PFSK-1 (cell line): ENCODE results near the gene ATRIP.

ENCODE experiments used
- FOXP2 ChIP-seq: optimal IDR thresholded peaks from 2 replicates; pipeline ENCODE3; 2011; ENCODE audit warnings: borderline replicate concordance, control low read depth, inconsistent platforms; ENCODE audit not compliant: insufficient read depth; ENCODE audit errors: extremely low read length, extremely low read depth
- POLR2AphosphoS5 ChIP-seq: IDR thresholded peaks from 2 replicates; pipeline ENCODE4 v1.6.1; 2012; ENCODE audit warnings: low read depth, mild to moderate bottlenecking, control low read depth, low read length, moderate library complexity
- SIN3A ChIP-seq: IDR thresholded peaks from 2 replicates; pipeline ENCODE4 v1.6.1; 2012; ENCODE audit warnings: mild to moderate bottlenecking, low read length, moderate library complexity, borderline replicate concordance; ENCODE audit not compliant: insufficient read depth
- TAF1 ChIP-seq: IDR thresholded peaks from 2 replicates; pipeline ENCODE4 v1.6.1; 2012; ENCODE audit warnings: low read length, control low read depth, borderline replicate concordance; ENCODE audit not compliant: insufficient read depth
- TF ChIP-seq, protein P1 (sequence below), 2 experiments: IDR thresholded peaks; 2 replicates each; pipeline versions ENCODE4 v1.6.1 to v1.8.0; 2011 to 2012; ENCODE audit warnings: low read depth in 2 of 2, low read length in 2 of 2, control low read depth in 1 of 2, inconsistent platforms in 1 of 2, mild to moderate bottlenecking in 1 of 2, moderate library complexity in 1 of 2; ENCODE audit not compliant: insufficient read depth in 1 of 2

ATRIP gene

DNA sequence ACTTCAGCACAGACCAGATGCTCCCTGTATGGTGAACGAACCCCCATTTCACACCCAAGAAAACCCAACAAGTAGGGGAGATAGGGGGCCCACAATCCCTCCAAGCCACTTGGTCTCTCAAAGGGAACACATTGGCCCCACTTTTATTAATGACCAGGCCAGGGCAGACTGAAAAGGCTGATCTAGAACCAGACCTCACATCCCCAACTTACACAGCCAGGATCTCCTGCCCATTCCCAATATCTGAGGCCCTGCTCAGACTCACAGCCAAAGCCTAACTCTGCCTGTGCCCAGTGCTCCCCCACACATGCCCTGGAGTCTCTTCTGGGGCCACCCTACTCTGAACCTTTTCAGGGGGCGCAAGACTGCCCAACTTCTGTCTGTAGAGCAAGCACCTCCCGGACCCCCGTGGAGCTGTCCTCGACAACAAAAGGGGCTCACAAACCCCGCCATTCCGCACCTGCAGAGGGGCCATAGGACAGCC lies 18.4 kb upstream of the ATRIP start:
- no peak for TF ChIP-seq SIN3A
- TF ChIP-seq, protein P1, sequence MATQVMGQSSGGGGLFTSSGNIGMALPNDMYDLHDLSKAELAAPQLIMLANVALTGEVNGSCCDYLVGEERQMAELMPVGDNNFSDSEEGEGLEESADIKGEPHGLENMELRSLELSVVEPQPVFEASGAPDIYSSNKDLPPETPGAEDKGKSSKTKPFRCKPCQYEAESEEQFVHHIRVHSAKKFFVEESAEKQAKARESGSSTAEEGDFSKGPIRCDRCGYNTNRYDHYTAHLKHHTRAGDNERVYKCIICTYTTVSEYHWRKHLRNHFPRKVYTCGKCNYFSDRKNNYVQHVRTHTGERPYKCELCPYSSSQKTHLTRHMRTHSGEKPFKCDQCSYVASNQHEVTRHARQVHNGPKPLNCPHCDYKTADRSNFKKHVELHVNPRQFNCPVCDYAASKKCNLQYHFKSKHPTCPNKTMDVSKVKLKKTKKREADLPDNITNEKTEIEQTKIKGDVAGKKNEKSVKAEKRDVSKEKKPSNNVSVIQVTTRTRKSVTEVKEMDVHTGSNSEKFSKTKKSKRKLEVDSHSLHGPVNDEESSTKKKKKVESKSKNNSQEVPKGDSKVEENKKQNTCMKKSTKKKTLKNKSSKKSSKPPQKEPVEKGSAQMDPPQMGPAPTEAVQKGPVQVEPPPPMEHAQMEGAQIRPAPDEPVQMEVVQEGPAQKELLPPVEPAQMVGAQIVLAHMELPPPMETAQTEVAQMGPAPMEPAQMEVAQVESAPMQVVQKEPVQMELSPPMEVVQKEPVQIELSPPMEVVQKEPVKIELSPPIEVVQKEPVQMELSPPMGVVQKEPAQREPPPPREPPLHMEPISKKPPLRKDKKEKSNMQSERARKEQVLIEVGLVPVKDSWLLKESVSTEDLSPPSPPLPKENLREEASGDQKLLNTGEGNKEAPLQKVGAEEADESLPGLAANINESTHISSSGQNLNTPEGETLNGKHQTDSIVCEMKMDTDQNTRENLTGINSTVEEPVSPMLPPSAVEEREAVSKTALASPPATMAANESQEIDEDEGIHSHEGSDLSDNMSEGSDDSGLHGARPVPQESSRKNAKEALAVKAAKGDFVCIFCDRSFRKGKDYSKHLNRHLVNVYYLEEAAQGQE (IDR thresholded peaks at IDR 0.05; ENCODE audit: insufficient read depth in 1 of 2, low read depth in 2 of 2, low read length in 2 of 2): no peak

DNA sequence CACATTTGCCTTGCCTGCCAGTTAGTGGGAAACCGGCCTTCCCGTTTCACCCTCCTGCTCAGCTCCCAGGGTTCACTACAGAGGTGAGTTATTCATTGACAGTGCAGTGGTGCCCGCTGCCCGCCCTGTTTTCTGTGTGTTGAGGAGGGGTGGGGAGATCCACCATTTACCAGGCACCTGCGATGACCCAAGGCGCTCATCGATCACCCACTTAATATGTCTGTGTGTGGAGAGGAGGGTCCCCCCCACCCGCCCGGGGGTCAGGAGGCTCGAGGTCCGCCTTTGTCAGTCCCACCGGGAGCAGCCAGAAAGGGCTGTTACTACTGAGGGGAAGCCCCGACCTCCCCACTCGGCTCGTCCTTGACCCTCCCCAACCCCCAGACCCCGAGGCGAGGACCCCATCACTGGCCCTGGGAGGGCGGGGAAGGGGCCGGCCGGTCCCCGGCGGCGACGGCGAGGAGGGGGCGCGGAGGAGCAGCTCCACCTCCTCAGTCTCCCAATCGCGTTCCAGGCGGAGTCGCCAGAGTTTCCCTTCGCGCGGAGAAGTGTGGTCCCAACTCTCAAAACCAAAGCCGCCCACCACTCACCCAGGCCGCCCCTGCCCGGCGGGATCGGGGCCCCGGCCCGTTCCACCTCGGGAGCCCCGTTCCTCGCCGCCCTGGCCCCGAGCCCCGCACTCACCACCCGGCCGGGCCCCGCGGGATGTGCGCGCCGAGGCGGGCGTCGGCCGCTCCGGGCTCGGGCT lies 17.8 kb upstream of the ATRIP start:
- no peak for TF ChIP-seq POLR2AphosphoS5

DNA sequence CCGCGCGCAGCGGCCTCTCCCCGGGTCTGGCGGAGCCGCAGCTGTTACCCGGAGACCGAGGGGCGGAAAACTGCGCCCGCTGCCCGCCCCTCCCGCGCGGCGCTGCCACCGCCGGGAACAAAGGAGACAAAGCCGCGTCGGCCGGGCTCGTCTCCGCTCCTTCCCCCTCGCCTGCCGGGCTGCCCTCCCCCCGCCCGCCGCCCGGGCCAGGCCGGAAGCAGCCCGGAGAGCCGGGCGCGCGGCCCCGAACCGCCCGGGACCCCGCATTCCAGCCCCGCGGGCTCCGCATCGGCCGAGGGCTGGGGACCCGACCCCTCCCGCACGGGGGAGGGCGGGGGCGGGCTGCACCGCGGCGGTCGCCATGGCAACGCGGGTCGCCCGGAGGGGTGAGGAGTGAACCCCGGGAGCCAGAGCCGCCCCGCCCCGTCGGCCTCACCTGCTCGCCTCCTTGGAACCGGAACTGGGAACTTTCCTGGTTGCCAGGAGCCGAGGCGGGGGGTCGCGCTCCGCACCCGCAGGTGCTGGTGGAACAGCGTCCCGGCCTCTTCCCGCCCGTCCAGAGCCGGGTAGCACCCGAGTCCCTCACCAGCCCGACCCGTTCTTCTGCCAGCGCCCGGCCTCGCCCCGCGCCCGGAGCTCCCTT lies 17.1 kb upstream of the ATRIP start:
- TF ChIP-seq FOXP2: no peak

DNA sequence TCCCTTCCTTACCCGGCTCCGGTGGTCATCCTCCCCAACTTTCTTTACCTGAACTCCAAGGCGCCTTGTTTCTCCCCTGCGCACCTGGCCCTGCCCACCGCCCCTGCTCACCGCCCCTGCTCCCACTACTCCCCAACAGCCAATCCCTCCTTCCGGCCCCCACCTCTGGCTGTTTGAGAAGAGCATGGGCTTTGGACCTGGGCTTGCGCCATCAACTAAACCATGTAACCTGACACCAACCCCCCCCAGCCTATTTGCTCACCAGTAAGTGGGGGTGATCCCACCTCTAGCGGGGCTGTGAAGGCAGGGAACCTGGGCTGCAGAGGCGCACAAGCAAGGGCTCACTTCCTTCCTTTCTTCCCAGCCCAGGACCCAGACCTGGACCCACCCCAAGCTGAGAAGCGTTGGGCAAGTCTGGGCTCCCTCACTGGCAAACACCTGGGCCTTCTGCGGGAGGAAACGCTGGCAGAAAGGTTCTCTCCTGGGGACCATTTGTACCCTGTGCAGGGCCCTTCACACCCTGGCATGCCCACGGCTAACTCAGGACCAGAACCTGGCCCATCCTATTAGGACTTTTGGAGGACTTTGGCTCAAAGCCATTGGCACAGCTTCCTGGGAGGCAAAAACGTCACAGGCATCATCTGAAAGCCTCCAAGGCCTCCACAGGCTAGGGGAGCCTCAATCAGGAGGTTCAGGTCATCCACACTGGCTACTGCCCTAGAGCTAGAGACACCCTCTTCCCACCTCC lies 16.4 kb upstream of the ATRIP start, which contains the start of gene PLXNB1:
Gene PLXNB1 (minus strand): TSS at position 127 of the 748 bp plus-strand sequence. CDS start 5,475 bp downstream, outside the sequence.
- TF ChIP-seq, protein P1 (IDR thresholded peaks at IDR 0.05; ENCODE audit: insufficient read depth in 1 of 2, low read depth in 2 of 2, low read length in 2 of 2): no peak
- no peak for TF ChIP-seq POLR2AphosphoS5
- no peak for TF ChIP-seq SIN3A
- TF ChIP-seq FOXP2: no peak
- TF ChIP-seq TAF1: no peak

DNA sequence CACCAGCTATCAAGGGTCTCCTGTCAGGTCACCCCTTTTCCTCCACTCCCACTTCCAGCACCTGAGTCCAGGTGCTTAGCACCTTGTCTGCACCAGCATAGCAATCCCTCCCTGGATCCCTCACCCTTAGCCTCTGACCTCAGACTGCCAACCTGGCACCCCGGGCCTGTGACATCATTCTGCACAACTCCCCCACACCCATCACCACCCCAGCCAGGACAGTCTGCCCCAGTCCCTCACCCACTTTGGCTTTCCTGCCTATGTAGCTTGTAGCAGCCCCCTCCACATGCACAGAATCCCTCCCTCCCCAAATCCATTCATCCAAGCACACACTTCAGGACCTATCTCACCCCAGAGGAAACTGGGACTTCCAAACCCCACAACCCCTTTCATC lies 15.8 kb upstream of the ATRIP start:
- TF ChIP-seq FOXP2 (no peak), SIN3A (no peak), POLR2AphosphoS5 (no peak), TAF1 (no peak)
- TF ChIP-seq, protein P1 (IDR thresholded peaks at IDR 0.05; ENCODE audit: insufficient read depth in 1 of 2, low read depth in 2 of 2, low read length in 2 of 2): no peak
